CD4-positive, alpha-beta T cell treated with Interferon alpha-2 for 1 hour (primary cell): ENCODE results near the gene MORN5.

Experiments
- DNase-seq, 2 donors: peaks; one replicate each; pipeline ENCODE4 v3.0.0-alpha.2; 2020 to 2022

The MORN5 gene

GRCh38 chr9:122218071-122218934 is 58.6 kb downstream of the MORN5 start:
- DNase-seq: no peak

- no peak for DNase-seq
These were observed 59.5 kb downstream of the MORN5 start for GRCh38 chr9:122218935-122219855.

- DNase-seq: no peak
These were observed 60.4 kb downstream of the MORN5 start for GRCh38 chr9:122219856-122220672.

GRCh38 chr9:122220673-122221182 is 61.0 kb downstream of the MORN5 start:
- DNase-seq: no peak

- no peak for DNase-seq
These were observed 61.6 kb downstream of the MORN5 start for GRCh38 chr9:122221183-122221811.

- no peak for DNase-seq
These were observed 63.1 kb downstream of the MORN5 start for GRCh38 chr9:122222791-122223190.

GRCh38 chr9:122223435-122223834 is 63.7 kb downstream of the MORN5 start:
- DNase-seq: no peak

- no peak for DNase-seq
These were observed 65.8 kb downstream of the MORN5 start for GRCh38 chr9:122225312-122226141.

GRCh38 chr9:122226142-122226757 is 66.5 kb downstream of the MORN5 start:
- DNase-seq: no peak

- no peak for DNase-seq
These were observed 67.3 kb downstream of the MORN5 start for GRCh38 chr9:122226758-122227574.

- no peak for DNase-seq
These were observed 67.8 kb downstream of the MORN5 start for GRCh38 chr9:122227575-122227900.

- DNase-seq: no peak
These were observed 68.5 kb downstream of the MORN5 start for GRCh38 chr9:122228191-122228567.

- no peak for DNase-seq
These were observed 69.1 kb downstream of the MORN5 start, which contains the start of gene LHX6 for GRCh38 chr9:122228568-122229484. TSS of gene LHX6 (minus strand) at chr9:122228957. CDS start at chr9:122228740, 217 bp downstream.

GRCh38 chr9:122229485-122229837 is 69.8 kb downstream of the MORN5 start:
- DNase-seq: no peak

GRCh38 chr9:122232796-122233306 is 73.1 kb downstream of the MORN5 start:
- no peak for DNase-seq

- DNase-seq: no peak
These were observed 74.5 kb downstream of the MORN5 start for GRCh38 chr9:122234022-122234748.

GRCh38 chr9:122236681-122237080 is 77.0 kb downstream of the MORN5 start:
- no peak for DNase-seq

- DNase-seq: no peak
These were observed 80.0 kb downstream of the MORN5 start for GRCh38 chr9:122239722-122240121.
